Embryonic facial prominence (tissue), 1 donor: ENCODE results near the gene FTSJ1.
A peak's percentile ranks its signal among the peaks of the same experiment; 100 is the strongest.
"Not testable (repeated sequence)": the region's sequence is repeated elsewhere in the genome, so short reads cannot be mapped to it uniquely, and the experiment has no call there.

Experiments
- DNase-seq: peaks from one replicate; pipeline ENCODE4 v3.0.0-alpha.2; 2016; ENCODE audit errors: extremely low spot score

Gene FTSJ1, protein sequence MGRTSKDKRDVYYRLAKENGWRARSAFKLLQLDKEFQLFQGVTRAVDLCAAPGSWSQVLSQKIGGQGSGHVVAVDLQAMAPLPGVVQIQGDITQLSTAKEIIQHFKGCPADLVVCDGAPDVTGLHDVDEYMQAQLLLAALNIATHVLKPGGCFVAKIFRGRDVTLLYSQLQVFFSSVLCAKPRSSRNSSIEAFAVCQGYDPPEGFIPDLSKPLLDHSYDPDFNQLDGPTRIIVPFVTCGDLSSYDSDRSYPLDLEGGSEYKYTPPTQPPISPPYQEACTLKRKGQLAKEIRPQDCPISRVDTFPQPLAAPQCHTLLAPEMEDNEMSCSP

DNA sequence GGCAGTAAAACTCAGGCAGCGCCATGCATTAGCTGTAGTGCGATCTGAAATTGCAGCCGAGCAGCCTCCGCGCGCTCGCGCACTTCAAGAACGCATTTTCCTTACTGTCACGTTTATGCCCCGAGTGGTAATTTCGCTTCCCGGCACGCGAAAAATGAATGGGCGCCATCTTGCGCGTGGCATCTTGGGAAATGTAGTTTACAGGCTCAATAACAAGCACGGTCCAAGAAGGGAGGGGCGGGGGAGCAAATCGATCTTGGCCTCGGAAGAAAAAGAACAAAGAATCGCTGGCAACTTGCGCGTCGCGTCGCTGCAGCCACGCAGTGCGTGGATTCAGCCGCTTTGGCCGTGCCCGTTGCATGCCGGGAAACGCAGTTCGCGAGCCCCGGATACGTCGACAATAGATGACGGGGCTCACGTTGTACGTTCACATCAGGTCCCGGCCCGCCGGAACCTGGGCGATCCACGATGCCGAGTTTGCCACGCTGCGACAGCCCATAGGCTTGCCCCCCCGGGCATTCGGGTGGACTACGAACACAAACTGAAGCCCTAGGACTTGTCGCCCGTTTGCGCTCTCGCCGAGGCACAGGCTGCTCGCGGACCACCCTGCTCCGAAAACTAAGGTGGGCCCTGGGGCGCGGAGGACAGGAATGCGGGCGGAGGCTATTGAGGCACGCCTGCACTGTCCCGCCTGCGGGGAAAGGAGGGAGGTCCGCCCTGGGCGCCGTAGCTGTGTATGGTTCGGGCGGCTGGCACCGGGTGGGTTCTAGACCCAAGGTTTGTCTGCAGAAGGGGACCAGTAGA, at the start of gene FTSJ1:
FTSJ1 (plus strand) TSS at position 426 of the 804 bp plus-strand sequence. CDS start 1,849 bp downstream, outside the sequence.
- DNase-seq: peak; percentile 73

DNA sequence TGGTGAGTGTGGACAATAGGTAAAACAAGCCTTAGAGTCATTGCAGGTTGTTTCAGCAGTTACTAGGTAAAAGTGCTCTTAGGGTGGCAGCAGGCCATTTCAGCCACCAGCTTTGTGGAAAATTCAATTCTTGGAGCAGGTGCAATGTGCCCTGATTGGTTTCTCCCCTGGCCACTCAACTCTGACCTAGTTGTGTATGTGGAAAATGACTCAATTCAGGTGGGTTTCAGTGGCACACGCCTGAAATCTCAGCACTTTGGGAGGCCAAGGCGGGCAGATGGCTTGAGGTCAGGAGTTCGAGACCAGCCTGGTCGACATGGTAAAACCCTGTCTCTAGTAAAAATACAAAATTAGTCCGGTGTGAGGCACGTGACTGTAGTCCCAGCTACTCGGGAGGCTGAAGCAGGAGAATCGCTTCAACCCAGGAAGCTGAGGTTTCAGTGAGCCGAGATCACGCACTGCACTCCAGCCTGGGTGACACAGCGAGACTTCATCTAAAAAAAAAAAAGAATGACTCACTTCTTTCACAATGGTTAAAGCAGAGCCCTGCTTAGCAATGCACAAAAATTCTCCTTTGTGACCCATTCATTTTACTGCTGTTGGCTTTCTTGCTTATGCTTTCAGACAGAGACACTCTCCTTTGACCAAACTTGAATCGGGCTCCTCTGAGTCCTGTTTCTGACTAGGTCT, 48.8 kb upstream of the FTSJ1 start:
- not testable (repeated sequence) for DNase-seq

DNA sequence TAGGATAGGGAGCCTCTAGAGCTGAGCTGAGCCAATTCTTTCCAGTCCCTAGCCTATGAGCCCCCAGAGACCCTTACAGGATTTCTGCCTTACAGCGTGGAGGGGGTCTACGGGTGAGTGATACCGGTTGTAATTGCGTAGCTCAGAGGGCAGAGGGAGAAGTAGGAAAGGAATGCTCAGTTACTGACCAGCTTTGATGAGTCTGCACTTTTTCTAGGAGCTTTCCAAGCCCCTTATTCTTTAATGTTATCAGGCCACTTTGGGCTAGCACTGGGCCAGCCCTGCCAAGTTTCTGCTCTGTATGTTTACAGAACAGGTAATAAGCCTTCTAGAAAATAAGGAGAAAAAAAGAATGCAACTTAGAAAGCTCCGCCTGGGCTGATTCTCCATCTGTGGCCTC, 46.4 kb upstream of the FTSJ1 start:
- not testable (repeated sequence) for DNase-seq

DNA sequence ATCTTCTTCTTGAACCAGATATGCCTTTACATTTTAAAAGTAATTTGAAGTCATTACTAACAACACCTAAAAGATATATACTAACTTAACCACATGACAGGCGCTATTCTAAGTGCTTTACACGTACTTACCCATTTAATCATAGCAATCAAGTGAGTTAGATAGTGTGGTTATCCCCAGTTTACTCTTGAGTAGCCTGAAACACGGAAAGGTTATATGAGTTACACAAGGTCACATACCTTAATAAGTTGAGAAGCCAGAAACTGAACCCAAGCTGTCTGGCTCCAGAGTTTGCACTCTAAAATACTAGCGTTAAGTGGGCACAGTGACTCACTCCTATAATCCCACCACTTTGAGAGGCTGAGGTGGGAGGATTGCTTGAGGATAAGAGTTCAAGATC, 45.8 kb upstream of the FTSJ1 start:
- DNase-seq: not testable (repeated sequence)

DNA sequence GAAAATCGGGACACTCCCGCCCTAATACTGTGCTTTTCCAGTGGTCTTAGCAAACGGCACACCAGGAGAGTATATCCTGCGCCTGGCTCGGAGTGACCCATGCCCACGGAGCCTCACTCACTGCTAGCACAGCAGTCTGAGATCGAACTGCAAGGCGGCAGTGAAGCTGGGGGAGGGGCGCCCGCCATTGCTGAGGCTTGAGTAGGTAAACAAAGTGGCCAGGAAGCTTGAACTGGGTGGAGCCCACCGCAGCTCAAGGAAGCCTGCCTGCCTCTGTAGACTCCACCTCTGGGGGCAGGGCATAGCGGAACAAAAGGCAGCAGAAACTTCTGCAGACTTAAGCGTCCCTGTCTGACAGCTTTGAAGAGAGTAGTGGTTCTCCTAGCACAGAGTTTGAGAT, 42.3 kb upstream of the FTSJ1 start:
- not testable (repeated sequence) for DNase-seq

DNA sequence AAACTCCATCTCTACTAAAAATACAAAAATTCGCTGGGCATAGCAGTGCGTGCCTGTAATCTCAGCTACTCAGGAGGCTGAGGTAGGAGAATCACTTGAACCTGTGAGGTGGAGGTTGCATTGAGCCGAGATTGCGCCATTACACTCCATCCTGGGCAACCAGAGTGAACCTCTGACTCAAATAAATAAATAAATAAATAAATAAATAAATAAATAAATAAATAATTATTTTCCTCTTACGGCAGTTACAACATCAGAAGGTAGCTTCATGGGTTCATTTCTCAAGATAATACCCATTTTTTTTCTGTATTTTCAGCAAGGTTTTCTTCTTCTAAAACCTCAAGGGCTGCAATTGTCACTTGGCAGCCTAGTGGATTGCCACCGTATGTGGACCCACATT, 28.8 kb upstream of the FTSJ1 start:
- DNase-seq: not testable (repeated sequence)

DNA sequence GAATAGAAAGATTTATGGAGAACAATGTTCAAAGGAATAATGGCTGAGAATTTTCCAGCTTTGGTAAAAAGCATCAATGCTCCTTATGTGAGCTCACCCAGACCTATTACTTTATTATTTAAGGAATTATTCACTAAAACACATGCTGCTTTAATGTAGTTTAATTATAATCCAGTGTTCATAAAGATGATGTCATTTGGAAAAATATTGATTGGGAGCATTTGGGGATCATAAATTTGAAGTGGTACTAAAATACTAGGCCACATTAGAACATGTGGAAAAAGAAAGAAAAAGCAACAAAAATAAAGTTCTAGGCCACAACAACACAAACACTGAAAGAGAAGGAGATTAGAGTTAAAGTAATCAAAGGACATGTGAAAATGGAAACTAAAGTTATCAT, 25.9 kb upstream of the FTSJ1 start:
- DNase-seq: no peak

DNA sequence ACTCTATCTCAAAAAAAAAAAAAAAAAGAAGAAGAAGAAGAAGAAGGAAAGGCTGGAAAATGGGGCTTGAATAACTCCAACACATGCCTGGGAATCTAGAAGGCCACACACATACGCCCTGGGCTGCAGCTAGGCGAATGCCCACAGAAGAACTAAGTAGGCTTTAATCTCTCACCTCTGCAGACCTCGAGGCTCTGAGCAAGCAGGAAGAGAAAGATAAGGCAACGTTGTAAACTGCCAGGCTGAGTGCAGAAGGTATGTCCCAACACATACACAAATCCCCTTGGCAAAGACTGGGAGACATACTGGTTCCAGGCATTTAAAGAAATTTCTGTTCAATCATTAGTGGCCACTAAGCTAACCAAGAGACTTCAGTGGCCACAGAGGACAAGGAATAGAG, 24.3 kb upstream of the FTSJ1 start:
- no peak for DNase-seq

DNA sequence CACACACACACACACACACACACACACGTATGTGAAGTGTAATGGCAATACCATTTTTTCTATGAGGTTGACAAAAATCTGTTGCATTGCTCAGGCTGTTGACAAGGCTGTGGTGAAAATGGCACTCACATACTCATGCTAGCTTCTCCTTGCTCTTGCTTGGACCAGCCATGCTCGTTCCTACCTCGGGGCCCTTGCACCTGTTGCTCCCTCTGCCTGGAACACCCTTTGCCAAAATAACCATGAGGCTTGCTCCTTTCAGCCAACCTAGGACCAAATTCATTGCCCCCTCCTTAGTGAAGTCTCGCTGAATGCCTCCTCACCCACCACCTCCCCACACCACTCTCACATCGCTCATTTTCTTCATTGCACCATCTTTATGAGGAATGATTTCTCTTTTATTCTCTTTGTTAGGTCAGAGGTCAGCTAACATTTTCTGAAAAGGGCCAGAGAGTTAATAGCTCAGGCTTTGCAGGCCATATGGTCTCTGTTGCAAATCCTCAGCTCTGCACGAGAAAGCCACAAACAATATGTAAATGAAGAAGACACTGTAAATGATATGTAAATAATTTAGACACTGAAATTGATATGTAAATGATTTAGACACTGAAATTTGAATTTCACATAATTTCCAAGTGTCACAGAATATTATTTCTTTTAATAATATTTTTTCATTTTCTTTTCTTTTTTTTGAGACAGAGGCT, 19.2 kb upstream of the FTSJ1 start:
- no peak for DNase-seq

DNA sequence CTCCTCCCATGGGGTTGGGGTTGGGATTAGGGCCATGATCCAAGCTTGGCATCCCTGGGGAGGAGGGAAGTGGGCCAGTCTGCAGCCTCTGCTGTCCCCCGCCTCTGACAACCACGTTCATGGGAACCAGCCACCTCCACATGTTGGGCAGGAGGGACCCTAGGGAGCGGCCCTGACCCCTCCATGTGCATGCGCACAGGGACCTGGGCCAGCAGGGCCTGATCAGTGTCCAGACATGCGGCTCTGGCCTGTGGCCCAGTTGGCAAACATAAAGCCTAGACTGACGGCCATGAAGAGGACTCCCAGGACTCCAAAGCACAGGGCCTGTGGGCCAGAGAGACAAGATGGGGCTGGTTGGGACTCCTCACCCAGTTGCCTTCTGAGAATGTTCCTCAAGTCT, 17.3 kb upstream of the FTSJ1 start:
- no peak for DNase-seq

DNA sequence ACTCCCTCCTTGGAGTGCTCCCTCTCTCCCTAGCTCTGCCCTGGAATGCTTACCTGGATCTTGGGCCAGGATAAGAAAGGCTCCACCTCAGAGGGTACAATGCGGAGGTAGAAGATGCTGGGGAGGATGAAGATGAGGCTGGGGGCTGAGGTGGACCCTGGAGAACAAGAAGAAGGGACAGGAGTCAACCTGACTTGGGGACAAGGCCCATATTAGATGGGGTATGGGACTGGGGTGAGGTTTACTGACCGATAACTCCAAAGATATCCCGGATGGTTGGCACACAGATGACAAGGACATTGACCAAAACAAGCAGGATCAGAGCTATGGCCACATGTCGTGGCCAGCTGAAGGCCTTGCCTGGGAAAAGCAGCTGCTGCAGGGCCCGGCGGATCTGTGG, 16.5 kb upstream of the FTSJ1 start:
- DNase-seq: no peak

DNA sequence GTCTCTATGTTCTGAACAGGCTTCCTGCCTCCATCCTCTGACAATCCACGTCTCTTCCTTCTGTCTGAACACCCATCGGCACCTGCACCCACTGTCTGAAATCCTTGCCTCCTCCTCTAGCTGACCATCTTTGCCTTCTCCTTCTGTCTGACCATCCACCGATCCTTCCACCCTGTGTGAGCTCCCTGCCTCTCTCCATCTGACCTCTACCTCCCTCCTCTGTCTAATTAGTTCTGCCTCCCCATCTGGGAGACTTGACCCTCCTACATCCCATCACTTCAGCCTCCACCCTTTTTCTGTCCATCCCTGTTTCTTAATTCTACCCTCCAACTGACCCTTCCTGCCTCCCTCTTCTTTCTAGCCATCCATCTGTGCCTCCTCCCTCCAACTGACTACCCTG, 16.0 kb upstream of the FTSJ1 start:
- no peak for DNase-seq

DNA sequence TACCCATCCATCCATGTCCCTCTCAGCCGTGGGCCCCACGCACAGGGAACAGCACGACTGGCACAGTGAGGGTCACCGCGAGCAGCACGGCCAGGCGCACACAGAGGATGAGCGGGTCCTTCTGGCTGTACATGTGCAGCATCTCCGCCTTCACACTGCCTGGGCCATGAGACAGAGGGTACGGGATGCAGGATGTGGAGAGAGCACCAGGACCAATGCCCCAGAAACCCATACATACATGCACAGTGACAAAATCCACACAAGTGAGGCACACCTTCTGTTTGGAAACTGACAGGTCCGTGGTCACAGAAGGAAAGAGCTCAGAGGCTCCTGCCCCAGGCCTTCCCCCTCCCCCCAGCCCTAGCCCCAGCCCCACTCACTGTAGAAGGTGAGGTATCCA, 15.4 kb upstream of the FTSJ1 start:
- no peak for DNase-seq

DNA sequence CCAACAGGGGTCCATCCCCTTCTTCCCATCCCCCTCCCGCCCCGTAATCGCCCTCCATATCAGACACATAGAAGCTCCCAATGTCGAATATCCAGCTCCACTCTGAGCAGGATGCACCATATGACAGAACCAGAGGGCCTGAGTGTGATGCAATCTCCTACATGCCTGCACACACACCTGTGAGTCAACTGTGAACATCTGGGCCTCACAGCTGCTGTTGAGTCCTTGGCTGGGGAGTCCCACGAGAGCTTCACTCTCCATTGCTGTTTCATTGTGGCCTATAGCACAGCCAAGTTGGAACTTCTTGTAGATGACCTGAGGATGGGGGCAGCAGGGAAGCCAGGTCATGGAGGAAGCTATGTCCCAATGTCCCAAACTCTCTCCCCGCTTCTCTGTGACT, 14.2 kb upstream of the FTSJ1 start:
- DNase-seq: no peak

DNA sequence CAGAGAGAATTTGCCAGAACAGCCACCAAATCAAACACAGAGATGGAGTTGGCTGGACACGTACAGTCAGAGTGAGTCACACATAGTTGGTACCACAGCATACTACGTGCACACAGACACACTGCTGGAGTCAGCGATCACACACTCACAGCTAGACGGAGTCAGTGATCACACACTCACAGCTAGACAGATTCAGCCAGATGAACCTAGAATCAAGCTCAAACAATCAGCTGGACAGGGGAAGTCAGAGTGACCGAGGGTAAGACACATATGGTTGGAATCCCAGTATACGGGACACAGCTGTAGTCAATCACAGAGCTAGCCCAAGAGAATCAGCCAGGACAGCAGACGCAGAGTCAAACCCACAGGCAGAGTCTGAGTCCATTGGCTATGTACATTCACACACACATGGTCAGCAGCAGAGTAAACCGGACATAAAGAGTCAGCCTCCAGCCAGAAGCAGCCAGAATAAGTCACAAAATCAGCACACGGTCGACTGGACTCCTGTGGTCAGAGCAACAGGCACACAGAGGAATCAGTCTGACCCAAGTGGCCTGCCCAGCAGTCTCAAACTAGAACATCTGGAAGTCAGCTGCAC, 10.6 kb upstream of the FTSJ1 start:
- DNase-seq: no peak

DNA sequence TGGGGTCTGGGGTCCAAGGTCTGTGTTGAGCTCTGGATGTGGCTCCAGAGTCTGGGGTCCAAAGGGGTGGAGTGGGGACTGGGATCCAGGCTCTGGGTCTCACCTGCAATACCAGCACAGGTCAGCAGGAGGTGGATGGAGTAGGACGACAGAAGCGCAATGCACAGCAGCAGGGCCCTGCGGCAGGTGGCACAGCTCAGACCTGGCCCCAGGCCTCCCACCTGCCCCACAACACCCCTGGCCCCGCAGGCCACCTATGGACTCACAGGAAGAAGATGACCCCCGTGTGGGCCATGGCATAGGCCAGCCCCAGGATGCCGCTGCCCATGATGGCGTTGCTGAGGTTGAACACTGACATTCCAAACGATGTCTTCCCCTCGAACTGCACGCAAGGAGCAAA, 9.3 kb upstream of the FTSJ1 start:
- no peak for DNase-seq

DNA sequence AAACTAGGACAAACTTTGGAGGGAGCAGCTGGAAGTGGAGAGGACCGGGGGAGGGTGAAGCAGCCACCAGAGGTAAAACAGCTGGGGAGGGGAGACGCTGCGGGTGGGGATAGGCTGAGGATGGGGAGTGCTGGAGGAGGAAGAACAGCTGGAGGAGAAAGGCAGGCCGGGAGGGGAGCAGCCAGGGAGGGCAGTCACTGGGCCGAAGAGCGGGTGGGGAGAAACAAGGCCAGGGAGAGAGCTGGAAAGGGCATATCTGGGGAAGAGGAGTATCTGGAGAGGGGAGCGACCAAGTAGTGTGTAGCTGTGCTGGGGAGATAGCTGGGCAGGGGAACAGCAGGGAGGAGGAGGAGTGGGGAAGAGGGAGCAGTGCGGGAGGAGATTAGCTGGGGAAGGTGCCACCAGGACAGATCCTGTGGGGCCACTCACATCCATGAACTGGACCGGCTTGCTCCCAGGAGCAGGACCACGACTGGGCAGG, 8.7 kb upstream of the FTSJ1 start:
- DNase-seq: no peak

DNA sequence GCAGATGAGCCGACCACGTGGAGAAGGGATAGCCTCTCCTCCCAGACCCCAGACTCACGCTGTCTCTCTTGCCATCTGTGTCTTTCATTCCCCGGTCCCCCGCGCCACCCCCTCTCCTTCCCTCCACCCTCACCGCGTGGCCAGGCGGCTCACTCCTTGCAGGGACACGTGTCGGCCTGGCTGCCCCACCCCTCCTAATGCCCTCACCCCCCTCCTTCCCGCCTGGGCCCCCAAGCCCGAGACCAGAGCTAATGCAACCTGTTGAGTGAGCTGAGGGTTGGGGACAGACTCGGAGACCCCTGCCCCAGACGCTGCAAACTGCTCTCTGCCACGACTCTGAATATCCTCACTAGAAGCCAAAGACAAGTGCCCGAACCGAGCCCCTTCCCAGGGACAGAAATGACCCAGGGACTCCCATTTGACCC, 7.7 kb upstream of the FTSJ1 start:
- DNase-seq: no peak

DNA sequence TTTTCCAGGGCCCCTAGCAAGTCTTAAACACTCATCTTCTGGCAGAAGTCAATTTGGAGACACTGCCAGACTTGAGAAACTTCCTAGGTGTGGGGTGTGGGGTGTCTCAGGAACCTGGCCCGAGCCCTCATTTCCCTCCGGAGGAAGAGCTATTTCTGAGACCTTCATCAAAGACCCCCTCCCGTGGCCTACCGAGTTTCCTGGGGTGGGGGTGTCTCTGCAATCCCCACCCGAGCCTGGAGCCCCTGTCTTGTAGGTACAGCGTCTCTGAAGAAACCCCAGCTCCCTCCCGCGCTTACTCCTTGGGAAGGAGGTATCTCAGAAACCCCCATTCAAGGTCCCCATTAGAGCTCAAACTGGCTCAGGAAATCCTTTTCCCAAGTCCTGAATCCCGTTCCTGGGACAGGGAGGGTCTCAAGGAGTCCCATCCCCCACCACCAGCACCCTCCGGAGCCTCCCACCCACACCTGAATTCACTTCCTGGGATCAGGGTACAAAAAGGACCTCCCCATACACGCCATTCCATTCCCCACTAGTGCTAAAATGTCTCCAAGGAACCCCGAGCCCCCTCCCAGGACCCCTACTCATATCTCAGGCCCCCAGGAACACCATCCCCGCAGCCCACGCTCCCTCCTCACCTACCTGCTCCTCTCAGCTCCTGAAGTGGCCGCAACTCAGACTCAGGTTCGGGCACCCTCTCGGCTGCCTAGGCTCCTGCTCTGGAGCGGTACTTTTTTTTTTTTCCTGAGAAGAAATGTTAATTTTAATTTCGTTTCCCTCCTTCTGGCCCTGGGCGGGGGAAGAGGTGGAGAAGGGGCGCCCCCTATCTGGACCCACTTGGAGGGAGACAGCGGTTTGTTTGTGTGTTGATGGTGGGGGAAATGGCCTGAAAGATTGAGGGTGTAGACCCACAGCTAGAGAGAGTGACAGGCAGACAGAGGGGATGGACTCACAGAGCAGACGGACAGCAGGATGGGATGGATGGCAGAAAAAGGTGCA, 7.0 kb upstream of the FTSJ1 start:
- no peak for DNase-seq
